ENCODE data around the gene IZUMO1. TPM values are rescaled to one million over a fixed set of nuclear protein-coding genes. Genes with fewer than 3 reads are reported as not detected.
"Not testable (repeated sequence)": the region's sequence is repeated elsewhere in the genome, so short reads cannot be mapped to it uniquely, and the experiment has no call there.

IZUMO1 gene
- total RNA-seq, 4 donors from 2014 or later, result not detected

DNA sequence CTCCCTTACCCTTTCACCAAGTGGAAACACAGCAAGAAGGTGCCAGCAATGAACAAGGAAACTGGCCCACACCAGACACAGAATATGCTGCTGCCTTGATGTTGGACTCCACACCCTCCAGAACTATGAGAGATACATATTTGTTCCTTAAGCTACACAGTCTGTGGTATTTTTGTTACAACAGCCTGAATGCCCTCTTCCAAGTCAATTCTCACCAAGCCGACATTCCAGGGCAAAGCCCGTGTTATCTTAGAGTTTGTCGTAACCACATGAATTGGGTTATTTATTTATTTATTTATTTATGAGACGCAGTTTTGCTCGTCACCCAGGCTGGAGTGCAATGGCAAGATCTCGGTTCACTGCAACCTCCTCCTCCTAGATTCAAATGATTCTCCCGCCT lies 23.6 kb upstream of the IZUMO1 start:
- 89% methylated on average over 7 of the region's 7 CpGs for WGBS

GRCh38 chr19:48768994-48769713 lies 22.4 kb upstream of the IZUMO1 start:
- Histone ChIP-seq H3K4me1 (no peaks in the 10 kb centered on the region), H3K27me3 (peaks cover 0 to 35% (median 0%) of the 10 kb centered on the region in 4 donors), H3K4me3 (no peak overlapping the region), H3K36me3 (no peaks in the 10 kb centered on the region), H3K27ac (replicated peaks in 1 of 4) (no peak overlapping the region), H3K9me3 (no peaks in the 10 kb centered on the region)
- intact Hi-C loops (cut with DNase I), result no loop called here
- DNase-seq (ENCODE audit: extremely low spot score), result no peak
- TF ChIP-seq POLR2AphosphoS5 (IDR thresholded peaks at IDR 0.05), result no peak
- 75% methylated on average over 11 of the region's 11 CpGs for WGBS

More for the DNA sequence above, 23.6 kb upstream of the IZUMO1 start:
- Histone ChIP-seq H3K27me3 (peaks cover 0 to 29% (median 0%) of the 10 kb centered on the region in 4 donors), H3K27ac (replicated peaks in 1 of 4) (no peak overlapping the region), H3K4me1 (no peaks in the 10 kb centered on the region), H3K36me3 (no peaks in the 10 kb centered on the region), H3K9me3 (no peaks in the 10 kb centered on the region), H3K4me3 (no peak overlapping the region)
- intact Hi-C loops (cut with DNase I), result no loop called here
- no peak for DNase-seq (ENCODE audit: extremely low spot score)
- no peak for TF ChIP-seq POLR2AphosphoS5 (IDR thresholded peaks at IDR 0.05)
- TF ChIP-seq, protein P1, sequence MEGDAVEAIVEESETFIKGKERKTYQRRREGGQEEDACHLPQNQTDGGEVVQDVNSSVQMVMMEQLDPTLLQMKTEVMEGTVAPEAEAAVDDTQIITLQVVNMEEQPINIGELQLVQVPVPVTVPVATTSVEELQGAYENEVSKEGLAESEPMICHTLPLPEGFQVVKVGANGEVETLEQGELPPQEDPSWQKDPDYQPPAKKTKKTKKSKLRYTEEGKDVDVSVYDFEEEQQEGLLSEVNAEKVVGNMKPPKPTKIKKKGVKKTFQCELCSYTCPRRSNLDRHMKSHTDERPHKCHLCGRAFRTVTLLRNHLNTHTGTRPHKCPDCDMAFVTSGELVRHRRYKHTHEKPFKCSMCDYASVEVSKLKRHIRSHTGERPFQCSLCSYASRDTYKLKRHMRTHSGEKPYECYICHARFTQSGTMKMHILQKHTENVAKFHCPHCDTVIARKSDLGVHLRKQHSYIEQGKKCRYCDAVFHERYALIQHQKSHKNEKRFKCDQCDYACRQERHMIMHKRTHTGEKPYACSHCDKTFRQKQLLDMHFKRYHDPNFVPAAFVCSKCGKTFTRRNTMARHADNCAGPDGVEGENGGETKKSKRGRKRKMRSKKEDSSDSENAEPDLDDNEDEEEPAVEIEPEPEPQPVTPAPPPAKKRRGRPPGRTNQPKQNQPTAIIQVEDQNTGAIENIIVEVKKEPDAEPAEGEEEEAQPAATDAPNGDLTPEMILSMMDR (IDR thresholded peaks at IDR 0.05), result no peak
- no peak for TF ChIP-seq POLR2A (IDR thresholded peaks at IDR 0.05; ENCODE audit: low read depth)
- no peak for TF ChIP-seq EP300 (IDR thresholded peaks at IDR 0.05)

- H3K27me3 ChIP-seq, result peaks cover 0 to 35% (median 0%) of the 10 kb centered on the region in 4 donors
- DNase-seq (ENCODE audit: extremely low spot score); H3K4me1 ChIP-seq; H3K36me3 ChIP-seq; H3K4me3 ChIP-seq; H3K9me3 ChIP-seq; H3K27ac ChIP-seq (replicated peaks in 1 of 4); intact Hi-C loops (cut with DNase I): not testable (repeated sequence)
- WGBS, result 46% methylated on average over 6 of the region's 6 CpGs
Measured at GRCh38 chr19:48768171-48768753, 21.6 kb upstream of the IZUMO1 start.

DNA sequence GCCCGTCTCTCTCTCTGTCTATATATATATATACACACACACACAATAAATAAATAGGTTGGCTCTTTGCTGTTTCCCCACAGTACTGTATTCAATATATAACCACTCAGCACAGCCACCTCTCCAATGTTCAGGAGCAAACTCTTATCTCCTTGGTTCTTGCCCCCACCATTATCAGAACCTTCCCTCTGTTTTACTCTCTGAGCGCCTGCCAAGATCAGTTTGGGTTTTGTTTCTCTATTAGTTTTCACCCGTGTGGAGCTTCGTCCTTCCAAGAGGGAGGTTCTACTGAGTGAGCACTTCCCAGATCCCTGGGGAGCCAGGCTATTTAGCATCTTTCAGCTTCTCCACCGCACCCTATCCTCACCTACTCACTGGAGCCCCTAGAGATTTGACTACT lies 19.1 kb upstream of the IZUMO1 start:
- H3K36me3 ChIP-seq; H3K9me3 ChIP-seq; H3K27ac ChIP-seq (replicated peaks in 1 of 4); H3K4me1 ChIP-seq; intact Hi-C loops (cut with DNase I); H3K4me3 ChIP-seq; DNase-seq (ENCODE audit: extremely low spot score): not testable (repeated sequence)
- WGBS, result 33% methylated on average over 5 of the region's 5 CpGs
- peaks cover 0 to 31% (median 0%) of the 10 kb centered on the region in 4 donors for H3K27me3 ChIP-seq

GRCh38 chr19:48760504-48761205 lies 13.9 kb upstream of the IZUMO1 start:
- DNase-seq (ENCODE audit: extremely low spot score), result no peak
- WGBS, result 65% methylated on average over 15 of the region's 16 CpGs
- no peak overlapping the region for H3K4me3 ChIP-seq
- H3K27me3 ChIP-seq, result peaks cover 0 to 19% (median 0%) of the 10 kb centered on the region in 4 donors
- intact Hi-C loops (cut with DNase I), result no loop called here
- no peaks in the 10 kb centered on the region for H3K36me3 ChIP-seq
- TF ChIP-seq, protein P1 (IDR thresholded peaks at IDR 0.05), result no peak
- TF ChIP-seq POLR2AphosphoS5 (IDR thresholded peaks at IDR 0.05) (no peak), EP300 (IDR thresholded peaks at IDR 0.05) (no peak), POLR2A (IDR thresholded peaks at IDR 0.05; ENCODE audit: low read depth) (no peak)
- H3K4me1 ChIP-seq, result peaks cover 0 to 5% (median 2%) of the 10 kb centered on the region in 4 donors
- no peaks in the 10 kb centered on the region for H3K9me3 ChIP-seq
- H3K27ac ChIP-seq (replicated peaks in 1 of 4), result peak overlapping the region in 2 of 4 donors; percentile 38 to 53

DNA sequence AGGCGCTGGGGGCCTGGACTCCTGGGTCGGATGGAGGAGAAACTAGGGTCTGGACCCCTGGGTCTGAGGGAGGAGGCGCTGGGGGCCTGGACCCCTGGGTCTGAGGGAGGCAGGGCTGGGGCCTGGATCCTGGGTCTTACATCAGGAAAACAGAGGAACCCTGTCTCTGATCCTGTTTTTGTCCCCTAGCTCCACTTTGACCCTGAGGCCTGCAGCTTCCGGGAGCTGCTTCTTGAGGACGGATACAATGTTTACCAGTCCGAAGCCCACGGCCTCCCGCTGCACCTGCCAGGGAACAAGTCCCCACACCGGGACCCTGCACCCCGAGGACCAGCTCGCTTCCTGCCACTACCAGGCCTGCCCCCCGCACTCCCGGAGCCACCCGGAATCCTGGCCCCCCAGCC lies 11.0 kb upstream of the IZUMO1 start:
- WGBS, result 90% methylated on average over 14 of the region's 14 CpGs
- Histone ChIP-seq H3K9me3 (no peaks in the 10 kb centered on the region), H3K4me1 (peaks cover 5 to 12% (median 7%) of the 10 kb centered on the region in 4 donors), H3K27ac (replicated peaks in 1 of 4) (no peak overlapping the region), H3K36me3 (no peaks in the 10 kb centered on the region), H3K4me3 (no peak overlapping the region), H3K27me3 (peaks cover 0 to 30% (median 7%) of the 10 kb centered on the region in 4 donors)
- TF ChIP-seq POLR2A (IDR thresholded peaks at IDR 0.05; ENCODE audit: low read depth) (no peak), POLR2AphosphoS5 (IDR thresholded peaks at IDR 0.05) (no peak), EP300 (IDR thresholded peaks at IDR 0.05) (no peak)
- TF ChIP-seq, protein P1 (IDR thresholded peaks at IDR 0.05), result no peak
- DNase-seq (ENCODE audit: extremely low spot score), result no peak
- intact Hi-C loops (cut with DNase I), result no loop called here

Measured in esophagus muscularis mucosa (tissue), 4 donors.